ENCODE measurements around the gene NAPEPLD. TPM values are rescaled to one million over a fixed set of nuclear protein-coding genes. Genes with fewer than 3 reads are reported as not detected.
"Not testable (repeated sequence)": the region's sequence is repeated elsewhere in the genome, so short reads cannot be mapped to it uniquely, and the experiment has no call there.

NAPEPLD gene
- total and polyA plus RNA-seq, 2 of the 8 experiments (the other 6 are each of a cell fraction or from before 2014, with no cell fraction given), result 4.2 to 9.9 TPM

DNA sequence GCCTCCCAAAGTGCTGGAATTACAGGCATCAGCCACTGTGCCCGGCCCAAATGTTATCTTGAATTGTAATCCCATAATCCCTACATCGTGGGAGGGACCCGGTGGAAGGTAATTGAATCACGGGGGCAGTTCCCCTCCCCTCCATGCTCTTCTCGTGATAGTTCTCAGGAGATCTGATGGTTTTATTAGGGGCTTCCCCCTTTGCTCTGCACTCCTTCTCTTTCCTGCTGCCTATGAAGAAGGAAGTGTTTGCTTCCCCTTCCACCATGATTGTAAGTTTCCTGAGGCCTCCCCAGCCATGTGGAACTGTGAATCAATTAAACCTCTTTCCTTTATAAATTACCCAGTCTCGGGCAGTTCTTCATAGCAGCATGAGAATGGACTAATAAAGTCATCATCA is 70.7 kb downstream of the NAPEPLD start:
- H4K5ac ChIP-seq (ENCODE audit: insufficient read length, low read depth, low read length); H3K36me3 ChIP-seq (ENCODE audit: control insufficient read depth in 2 of 4, insufficient read depth in 4 of 4, low read length in 3 of 4); H2BK15ac ChIP-seq (ENCODE audit: low read length); DNase-seq (ENCODE audit: low read depth in 1 of 2, low spot score in 2 of 2); H3K9me3 ChIP-seq (ENCODE audit: insufficient read depth in 2 of 2, low read depth in 1 of 2, low read length in 1 of 2); H3K4me2 ChIP-seq (ENCODE audit: insufficient read depth in 1 of 2, low read depth in 2 of 2, low read length in 2 of 2); H2AFZ ChIP-seq (ENCODE audit: low read length); H3K9ac ChIP-seq (replicated peaks in 1 of 4; ENCODE audit: extremely low read depth in 1 of 4, low read depth in 3 of 4, low read length in 3 of 4); H3K27me3 ChIP-seq (replicated peaks in 1 of 4; ENCODE audit: control insufficient read depth in 3 of 4, extremely low read depth in 1 of 4, insufficient read depth in 3 of 4, low read length in 3 of 4); H2BK120ac ChIP-seq (replicated peaks; ENCODE audit: low read depth, low read length); H3K4me1 ChIP-seq (replicated peaks in 1 of 4; ENCODE audit: control insufficient read depth in 3 of 4, insufficient read depth in 4 of 4, low read length in 3 of 4); H3K23ac ChIP-seq (ENCODE audit: insufficient read length); H3K79me1 ChIP-seq (ENCODE audit: low read depth, low read length); FAIRE-seq; H2BK20ac ChIP-seq (ENCODE audit: low read length); CTCF ChIA-PET (ENCODE audit: partially characterized antibody); H3K4me3 ChIP-seq (ENCODE audit: extremely low read depth in 1 of 4, insufficient read depth in 2 of 4, low read depth in 3 of 4, low read length in 4 of 4); H3K27ac ChIP-seq (ENCODE audit: low read depth, low read length); H3K23me2 ChIP-seq (ENCODE audit: low read depth, low read length); H2AK5ac ChIP-seq (ENCODE audit: low read depth, low read length); H4K8ac ChIP-seq (ENCODE audit: extremely low read depth, insufficient read depth, low read length); H3K56ac ChIP-seq (replicated peaks; ENCODE audit: insufficient read length, low read depth, low read length); H2BK12ac ChIP-seq (ENCODE audit: low read depth, low read length); H3K18ac ChIP-seq (ENCODE audit: extremely low read depth, low read length); H4K20me1 ChIP-seq (replicated peaks in 1 of 2; ENCODE audit: control insufficient read depth in 1 of 2, insufficient read depth in 2 of 2, low read length in 2 of 2); H4K91ac ChIP-seq (replicated peaks; ENCODE audit: insufficient read length, low read length); H3K4ac ChIP-seq (replicated peaks; ENCODE audit: insufficient read length, low read depth, low read length); H2BK5ac ChIP-seq (ENCODE audit: low read depth, low read length); H3K14ac ChIP-seq (ENCODE audit: insufficient read length): not testable (repeated sequence)
- WGBS, 2 experiments (ENCODE audit: extremely low coverage in 1 of 2, insufficient coverage in 1 of 2, insufficient read length in 1 of 2, insufficient replicate concordance in 2 of 2, low coverage in 1 of 2, low lambda C conversion rate in 2 of 2, missing lambda C conversion rate in 1 of 2), result 95% methylated on average over 6 of the region's 6 CpGs; no CpG with 5 or more reads in 1 of the 2 experiments
- H3K79me2 ChIP-seq (ENCODE audit: control insufficient read depth in 1 of 2, insufficient read depth in 2 of 2, low read length in 2 of 2), result peaks cover 0 to 45% of the 10 kb centered on the region in 2 experiments; a peak in 2 of 4 replicates
- POLR2A ChIA-PET (ENCODE audit: partially characterized antibody), result interaction anchor here (0.8 kb wide), 1 partner anchor 14 kb away, joined by 3 read pairs; no protein-coding TSS in a partner anchor

Data from H1 (cell line).